ENCODE data around the gene NUPR2. TPM values are rescaled to one million over a fixed set of nuclear protein-coding genes. Genes with fewer than 3 reads are reported as not detected.
"Not testable (repeated sequence)": the region's sequence is repeated elsewhere in the genome, so short reads cannot be mapped to it uniquely, and the experiment has no call there.

NUPR2 gene
- polyA plus RNA-seq, 1 donor (not counting 4 experiments of a cell fraction or from before 2014, with no cell fraction given), result not detected

- Histone ChIP-seq H3K4me3 (ENCODE audit: control insufficient read depth in 2 of 3, extremely low read depth in 1 of 3, insufficient read depth in 2 of 3, low read depth in 1 of 3, low read length in 3 of 3) (no peak overlapping the region), H3K27me3 (ENCODE audit: control insufficient read depth, extremely low read depth, insufficient read depth, low read length) (no peaks in the 10 kb centered on the region), H4K20me1 (ENCODE audit: control insufficient read depth, extremely low read depth, insufficient read depth, low read length) (peaks cover 3% of the 10 kb centered on the region), H3K9ac (ENCODE audit: control insufficient read depth, extremely low read depth, insufficient read depth, low read length) (no peak overlapping the region), H3K4me1 (ENCODE audit: control insufficient read depth, extremely low read depth, insufficient read depth, low read length) (no peaks in the 10 kb centered on the region), H3K9me3 (ENCODE audit: control insufficient read depth, low read depth, low read length) (no peaks in the 10 kb centered on the region), H3K36me3 (ENCODE audit: control insufficient read depth in 2 of 2, extremely low read depth in 1 of 2, insufficient read depth in 2 of 2, low read length in 2 of 2) (peaks cover 21 to 36% of the 10 kb centered on the region in 2 experiments), H2AFZ (ENCODE audit: control insufficient read depth, low read length) (no peak overlapping the region), H3K27ac (ENCODE audit: control insufficient read depth, insufficient read depth, low read length) (no peak overlapping the region), H3K4me2 (ENCODE audit: control insufficient read depth, extremely low read depth, insufficient read depth, low read depth, low read length) (no peak overlapping the region), H3K79me2 (ENCODE audit: control insufficient read depth, insufficient read depth, low read length) (no peaks in the 10 kb centered on the region), H3K9me1 (ENCODE audit: control insufficient read depth, extremely low read depth, insufficient read depth, low read length) (no peaks in the 10 kb centered on the region)
- TF ChIP-seq EZH2 (IDR thresholded peaks at IDR 0.05; ENCODE audit: low read length) (no peak), CTCF (optimal IDR thresholded peaks at IDR 0.05 in 1 of 3, IDR thresholded peaks at IDR 0.05 in 1 of 3, conservative IDR thresholded peaks at IDR 0.05 in 1 of 3; ENCODE audit: extremely low read depth in 1 of 3, insufficient read depth in 2 of 3, low read length in 3 of 3) (no peak)
- dilution Hi-C loops (cut with MboI; ENCODE audit: extremely low pct_ligation_motif_present, low sequenced_read_pairs), result no loop called here
- FAIRE-seq, result no peak
- DNase-seq (ENCODE audit: low read depth, low spot score), result no peak
Observed at GRCh38 chr7:56077681-56078080, 38.5 kb downstream of the NUPR2 start.

- peaks cover 3% of the 10 kb centered on the region for H4K20me1 ChIP-seq (ENCODE audit: control insufficient read depth, extremely low read depth, insufficient read depth, low read length)
- no peaks in the 10 kb centered on the region for H3K27me3 ChIP-seq (ENCODE audit: control insufficient read depth, extremely low read depth, insufficient read depth, low read length)
- H3K79me2 ChIP-seq (ENCODE audit: control insufficient read depth, insufficient read depth, low read length), result no peaks in the 10 kb centered on the region
- no peak overlapping the region for H3K9ac ChIP-seq (ENCODE audit: control insufficient read depth, extremely low read depth, insufficient read depth, low read length)
- dilution Hi-C loops (cut with MboI; ENCODE audit: extremely low pct_ligation_motif_present, low sequenced_read_pairs), result no loop called here
- H3K36me3 ChIP-seq (ENCODE audit: control insufficient read depth in 2 of 2, extremely low read depth in 1 of 2, insufficient read depth in 2 of 2, low read length in 2 of 2), result peaks cover 21 to 25% of the 10 kb centered on the region in 2 experiments
- peak; percentile 41 for FAIRE-seq
- DNase-seq (ENCODE audit: low read depth, low spot score), result no peak
- H2AFZ ChIP-seq (ENCODE audit: control insufficient read depth, low read length), result no peak overlapping the region
- H3K9me3 ChIP-seq (ENCODE audit: control insufficient read depth, low read depth, low read length), result no peaks in the 10 kb centered on the region
- no peaks in the 10 kb centered on the region for H3K9me1 ChIP-seq (ENCODE audit: control insufficient read depth, extremely low read depth, insufficient read depth, low read length)
- TF ChIP-seq EZH2 (IDR thresholded peaks at IDR 0.05; ENCODE audit: low read length) (no peak), CTCF (optimal IDR thresholded peaks at IDR 0.05 in 1 of 3, IDR thresholded peaks at IDR 0.05 in 1 of 3, conservative IDR thresholded peaks at IDR 0.05 in 1 of 3; ENCODE audit: extremely low read depth in 1 of 3, insufficient read depth in 2 of 3, low read length in 3 of 3) (peak; percentile 75 to 94 (median 90))
- H3K27ac ChIP-seq (ENCODE audit: control insufficient read depth, insufficient read depth, low read length), result no peak overlapping the region
- H3K4me2 ChIP-seq (ENCODE audit: control insufficient read depth, extremely low read depth, insufficient read depth, low read depth, low read length), result no peak overlapping the region
- H3K4me1 ChIP-seq (ENCODE audit: control insufficient read depth, extremely low read depth, insufficient read depth, low read length), result no peaks in the 10 kb centered on the region
- H3K4me3 ChIP-seq (ENCODE audit: control insufficient read depth in 2 of 3, extremely low read depth in 1 of 3, insufficient read depth in 2 of 3, low read depth in 1 of 3, low read length in 3 of 3), result no peak overlapping the region
Observed at GRCh38 chr7:56074371-56074791, 41.8 kb downstream of the NUPR2 start.

GRCh38 chr7:56066376-56066775 is 49.8 kb downstream of the NUPR2 start:
- FAIRE-seq; H2AFZ ChIP-seq (ENCODE audit: control insufficient read depth, low read length); H4K20me1 ChIP-seq (ENCODE audit: control insufficient read depth, extremely low read depth, insufficient read depth, low read length); H3K9me3 ChIP-seq (ENCODE audit: control insufficient read depth, low read depth, low read length); H3K4me2 ChIP-seq (ENCODE audit: control insufficient read depth, extremely low read depth, insufficient read depth, low read depth, low read length); DNase-seq (ENCODE audit: low read depth, low spot score); dilution Hi-C loops (cut with MboI; ENCODE audit: extremely low pct_ligation_motif_present, low sequenced_read_pairs); H3K9ac ChIP-seq (ENCODE audit: control insufficient read depth, extremely low read depth, insufficient read depth, low read length); H3K27ac ChIP-seq (ENCODE audit: control insufficient read depth, insufficient read depth, low read length); H3K9me1 ChIP-seq (ENCODE audit: control insufficient read depth, extremely low read depth, insufficient read depth, low read length); H3K4me3 ChIP-seq (ENCODE audit: control insufficient read depth in 2 of 3, extremely low read depth in 1 of 3, insufficient read depth in 2 of 3, low read depth in 1 of 3, low read length in 3 of 3); H3K27me3 ChIP-seq (ENCODE audit: control insufficient read depth, extremely low read depth, insufficient read depth, low read length): not testable (repeated sequence)
- Histone ChIP-seq H3K4me1 (ENCODE audit: control insufficient read depth, extremely low read depth, insufficient read depth, low read length) (peaks cover 22% of the 10 kb centered on the region), H3K36me3 (ENCODE audit: control insufficient read depth in 2 of 2, extremely low read depth in 1 of 2, insufficient read depth in 2 of 2, low read length in 2 of 2) (peaks cover 10 to 14% of the 10 kb centered on the region in 2 experiments), H3K79me2 (ENCODE audit: control insufficient read depth, insufficient read depth, low read length) (peaks cover 14% of the 10 kb centered on the region)

Data from keratinocyte (primary cell).